H1 (cell line): Measurements from ENCODE around the gene MINPP1. TPM values are rescaled to one million over a fixed set of nuclear protein-coding genes. Genes with fewer than 3 reads are reported as not detected.

ENCODE experiments used
- CTCF ChIA-PET: fragments of 300-600 bp; sonication (Branson Sonifier 250); formaldehyde crosslinking; loops from one replicate; lab custom pipeline; 2021; ENCODE audit not compliant: partially characterized antibody; lab: Charles Lee
- POLR2A ChIA-PET: fragments of 300-600 bp; sonication (Branson Sonifier 250); formaldehyde crosslinking; loops from one replicate; lab custom pipeline; 2021; ENCODE audit warnings: inconsistent platforms; ENCODE audit not compliant: partially characterized antibody; lab: Charles Lee
- DNase-seq, 2 experiments: peaks; one replicate each; pipeline versions ENCODE4 v3.0.0 to v3.0.0-alpha.2; 2010 to 2022; ENCODE audit warnings: low spot score in 2 of 2, low read depth in 1 of 2, mixed read lengths in 1 of 2
- FAIRE-seq: peaks from 2 replicates; lab custom pipeline; 2011; peaks lifted over from hg19 to GRCh38; lab: Jason Lieb, UNC
- H2AFZ ChIP-seq: 2 replicates; pipeline ENCODE4 v1.8.1; 2012; ENCODE audit warnings: low read length, inconsistent platforms
- H2AK5ac ChIP-seq: 2 replicates; pipeline ENCODE4 v1.6.1; 2013; ENCODE audit warnings: low read depth, low read length
- H2BK120ac ChIP-seq: replicated peaks from 2 replicates; pipeline ENCODE3; 2013; ENCODE audit warnings: low read depth, low read length, inconsistent platforms
- H2BK12ac ChIP-seq: 2 replicates; pipeline ENCODE4 v1.6.1; 2013; ENCODE audit warnings: low read depth, low read length
- H2BK15ac ChIP-seq: 2 replicates; pipeline ENCODE4 v1.6.1; 2013; ENCODE audit warnings: low read length
- H2BK20ac ChIP-seq: 2 replicates; pipeline ENCODE4 v1.6.1; 2013; ENCODE audit warnings: low read length
- H2BK5ac ChIP-seq: 2 replicates; pipeline ENCODE4 v1.6.1; 2013; ENCODE audit warnings: low read depth, low read length
- H3K14ac ChIP-seq: 2 replicates; pipeline ENCODE4 v1.6.1; 2013; ENCODE audit warnings: inconsistent platforms; ENCODE audit not compliant: insufficient read length
- H3K18ac ChIP-seq: 2 replicates; pipeline ENCODE4 v1.6.1; 2013; ENCODE audit warnings: low read length; ENCODE audit errors: extremely low read depth
- H3K23ac ChIP-seq: 2 replicates; pipeline ENCODE4 v1.6.1; 2013; ENCODE audit warnings: inconsistent platforms; ENCODE audit not compliant: insufficient read length
- H3K23me2 ChIP-seq: 2 replicates; pipeline ENCODE4 v1.6.1; 2013; ENCODE audit warnings: low read depth, low read length
- H3K27ac ChIP-seq: 2 replicates; pipeline ENCODE4 v1.6.1; 2011; ENCODE audit warnings: low read depth, low read length, inconsistent platforms
- H3K27me3 ChIP-seq, 4 experiments: replicated peaks in 1 of 4; 1 replicate in 1 of 4; 2 replicates in 3 of 4; pipeline versions ENCODE4 v1.6.1 to v1.8.1; 2011 to 2013; ENCODE audit warnings: low read length in 3 of 4, mild to moderate bottlenecking in 3 of 4, inconsistent platforms in 2 of 4, mixed read lengths in 2 of 4, moderate library complexity in 1 of 4; ENCODE audit not compliant: control insufficient read depth in 3 of 4, insufficient read depth in 3 of 4; ENCODE audit errors: extremely low read depth in 1 of 4
- H3K36me3 ChIP-seq, 4 experiments: 2 replicates each; pipeline versions ENCODE4 v1.6.1 to v1.8.1; 2011 to 2013; ENCODE audit warnings: mild to moderate bottlenecking in 4 of 4, low read length in 3 of 4, moderate library complexity in 2 of 4, control low read depth in 1 of 4, inconsistent platforms in 1 of 4; ENCODE audit not compliant: insufficient read depth in 4 of 4, control insufficient read depth in 2 of 4
- H3K4ac ChIP-seq: replicated peaks from 2 replicates; pipeline ENCODE3; 2013; ENCODE audit warnings: low read length, low read depth, mixed read lengths, inconsistent platforms; ENCODE audit not compliant: insufficient read length
- H3K4me1 ChIP-seq, 4 experiments: replicated peaks in 1 of 4; 1 replicate in 1 of 4; 2 replicates in 3 of 4; pipeline versions ENCODE4 v1.6.1 to v1.8.1; 2011 to 2013; ENCODE audit warnings: low read length in 3 of 4, inconsistent platforms in 2 of 4, mixed read lengths in 1 of 4; ENCODE audit not compliant: insufficient read depth in 4 of 4, control insufficient read depth in 3 of 4
- H3K4me2 ChIP-seq, 2 experiments: 2 replicates each; pipeline versions ENCODE4 v1.6.1 to v1.8.1; 2011 to 2013; ENCODE audit warnings: low read depth in 2 of 2, low read length in 2 of 2, control low read depth in 1 of 2, inconsistent platforms in 1 of 2, mild to moderate bottlenecking in 1 of 2; ENCODE audit not compliant: insufficient read depth in 1 of 2
- H3K4me3 ChIP-seq, 4 experiments: fragments of 200-600, 300-600 bp in 1 of 4; sonication (generic), shearing (Covaris generic), sonication (Bioruptor Twin) in 1 of 4; 2 replicates each; pipeline versions ENCODE4 v1.5.1 to v1.8.1; 2011 to 2016; ENCODE audit warnings: low read length in 4 of 4, low read depth in 3 of 4, control low read depth in 2 of 4, inconsistent platforms in 2 of 4, mild to moderate bottlenecking in 2 of 4, mixed read lengths in 1 of 4, moderate library complexity in 1 of 4; ENCODE audit not compliant: insufficient read depth in 2 of 4; ENCODE audit errors: extremely low read depth in 1 of 4
- H3K56ac ChIP-seq: replicated peaks from 2 replicates; pipeline ENCODE3; 2013; ENCODE audit warnings: low read depth, mild to moderate bottlenecking, mixed read lengths, low read length, inconsistent platforms; ENCODE audit not compliant: insufficient read length
- H3K79me1 ChIP-seq: 2 replicates; pipeline ENCODE4 v1.6.1; 2013; ENCODE audit warnings: low read depth, low read length, control low read depth
- H3K79me2 ChIP-seq, 2 experiments: 2 replicates each; pipeline versions ENCODE4 v1.6.1 to v1.8.1; 2012 to 2013; ENCODE audit warnings: low read length in 2 of 2, mild to moderate bottlenecking in 2 of 2, inconsistent platforms in 1 of 2; ENCODE audit not compliant: insufficient read depth in 2 of 2, control insufficient read depth in 1 of 2
- H3K9ac ChIP-seq, 4 experiments: replicated peaks in 1 of 4; 1 replicate in 1 of 4; 2 replicates in 3 of 4; pipeline versions ENCODE4 v1.6.1 to v1.8.1; 2011 to 2013; ENCODE audit warnings: low read depth in 3 of 4, low read length in 3 of 4, control low read depth in 2 of 4, mild to moderate bottlenecking in 2 of 4, moderate library complexity in 2 of 4, inconsistent platforms in 1 of 4; ENCODE audit errors: extremely low read depth in 1 of 4
- H3K9me3 ChIP-seq, 2 experiments: 2 replicates each; pipeline versions ENCODE4 v1.6.1 to v1.8.1; 2012 to 2013; ENCODE audit warnings: mild to moderate bottlenecking in 2 of 2, moderate library complexity in 2 of 2, control low read depth in 1 of 2, inconsistent platforms in 1 of 2, low read depth in 1 of 2, low read length in 1 of 2, mixed read lengths in 1 of 2; ENCODE audit not compliant: insufficient read depth in 2 of 2
- H4K20me1 ChIP-seq, 2 experiments: replicated peaks in 1 of 2; 2 replicates each; pipeline versions ENCODE3 to v1.8.1; 2011 to 2013; ENCODE audit warnings: inconsistent platforms in 2 of 2, low read length in 2 of 2, mild to moderate bottlenecking in 1 of 2; ENCODE audit not compliant: insufficient read depth in 2 of 2, control insufficient read depth in 1 of 2
- H4K5ac ChIP-seq: 2 replicates; pipeline ENCODE4 v1.6.1; 2013; ENCODE audit warnings: low read length, low read depth, mixed read lengths, inconsistent platforms; ENCODE audit not compliant: insufficient read length
- H4K8ac ChIP-seq: 2 replicates; pipeline ENCODE4 v1.8.0; 2013; ENCODE audit warnings: mild to moderate bottlenecking, moderate library complexity, low read length, inconsistent platforms; ENCODE audit not compliant: insufficient read depth; ENCODE audit errors: extremely low read depth
- H4K91ac ChIP-seq: replicated peaks from 2 replicates; pipeline ENCODE3; 2013; ENCODE audit warnings: low read length, mixed read lengths, inconsistent platforms; ENCODE audit not compliant: insufficient read length
- CEBPB ChIP-seq: IDR thresholded peaks from 2 replicates; pipeline ENCODE4 v1.6.1; 2012; ENCODE audit warnings: low read depth, low read length
- CHD2 ChIP-seq: IDR thresholded peaks from 2 replicates; pipeline ENCODE4 v1.6.1; 2012; ENCODE audit warnings: low read length, improper control_type of control experiment
- EGR1 ChIP-seq: IDR thresholded peaks from 2 replicates; pipeline ENCODE4 v1.6.1; 2011; ENCODE audit warnings: low read depth, low read length, borderline replicate concordance
- HDAC2 ChIP-seq, 2 experiments: fragments of 300-600 bp in 1 of 2; sonication (generic) in 1 of 2; IDR thresholded peaks; 2 replicates each; pipeline ENCODE4 v1.6.1; 2011 to 2012; ENCODE audit warnings: low read depth in 2 of 2, low read length in 2 of 2, mild to moderate bottlenecking in 2 of 2, moderate library complexity in 2 of 2, borderline replicate concordance in 1 of 2, inconsistent platforms in 1 of 2
- HDAC6 ChIP-seq: IDR thresholded peaks from one replicate; pipeline ENCODE4 v1.7.1; 2012; ENCODE audit warnings: low read depth, mild to moderate bottlenecking, inconsistent platforms, low read length, moderate library complexity
- KDM5A ChIP-seq: fragments of 200-600 bp; IDR thresholded peaks from 2 replicates; pipeline ENCODE4 v1.7.1; 2012; ENCODE audit warnings: mild to moderate bottlenecking, low read length, inconsistent platforms, mixed read lengths
- RNF2 ChIP-seq: fragments of 200-900, 300-1000 bp; sonication (generic); IDR thresholded peaks from 2 replicates; pipeline ENCODE4 v1.7.1; 2016; ENCODE audit warnings: borderline replicate concordance, low read depth, mild to moderate bottlenecking, antibody characterized with exemption, low read length; ENCODE audit not compliant: poor library complexity, severe bottlenecking; ENCODE audit errors: missing control alignments
- SIX5 ChIP-seq: IDR thresholded peaks from 2 replicates; pipeline ENCODE4 v1.6.1; 2011; ENCODE audit warnings: mild to moderate bottlenecking, low read depth, low read length
- WGBS, 2 experiments: shearing (Covaris generic) in 1 of 2; methylation state at CpG; one replicate each; pipeline versions ENCODE4 v1.1.6 to v1.1.7; 2013 to 2015; ENCODE audit warnings: low lambda C conversion rate in 2 of 2, mixed read lengths in 2 of 2, inconsistent platforms in 1 of 2, low coverage in 1 of 2, missing lambda C conversion rate in 1 of 2; ENCODE audit not compliant: insufficient replicate concordance in 2 of 2, insufficient coverage in 1 of 2, insufficient read length in 1 of 2; ENCODE audit errors: extremely low coverage in 1 of 2, missing lambda C conversion rate in 1 of 2; 5-methylcytosine and 5-hydroxymethylcytosine counted together
- polyA plus RNA-seq, 7 experiments: library from polyadenylated mRNA; depleted of rRNA in 3 of 7; stranded (reverse) in 5 of 7; unstranded in 2 of 7; fragments of >200 nt in 5 of 7; fragments of 200-250 nt in 2 of 7; gene quantifications; 1 replicate in 5 of 7; 2 replicates in 1 of 7; 4 replicates in 1 of 7; pipeline versions ENCODE4 v1.2.1 to v1.2.3, GENCODE V29; 2011 to 2013; ENCODE audit warnings: missing spikeins in 2 of 7, mixed read lengths in 2 of 7
- total RNA-seq: library from RNA; stranded (reverse); fragmentation: NEBNext Ultra II Directional; extraction: Animal tissue kit (Norgen Biotek cat#: 25700); gene quantifications from 2 replicates; pipeline ENCODE4 v1.2.1, GENCODE V29; 2021

The MINPP1 gene
- total and polyA plus RNA-seq, 2 of the 8 experiments (the other 6 are each of a cell fraction or from before 2014, with no cell fraction given): 13.6 to 27.2 TPM

DNA sequence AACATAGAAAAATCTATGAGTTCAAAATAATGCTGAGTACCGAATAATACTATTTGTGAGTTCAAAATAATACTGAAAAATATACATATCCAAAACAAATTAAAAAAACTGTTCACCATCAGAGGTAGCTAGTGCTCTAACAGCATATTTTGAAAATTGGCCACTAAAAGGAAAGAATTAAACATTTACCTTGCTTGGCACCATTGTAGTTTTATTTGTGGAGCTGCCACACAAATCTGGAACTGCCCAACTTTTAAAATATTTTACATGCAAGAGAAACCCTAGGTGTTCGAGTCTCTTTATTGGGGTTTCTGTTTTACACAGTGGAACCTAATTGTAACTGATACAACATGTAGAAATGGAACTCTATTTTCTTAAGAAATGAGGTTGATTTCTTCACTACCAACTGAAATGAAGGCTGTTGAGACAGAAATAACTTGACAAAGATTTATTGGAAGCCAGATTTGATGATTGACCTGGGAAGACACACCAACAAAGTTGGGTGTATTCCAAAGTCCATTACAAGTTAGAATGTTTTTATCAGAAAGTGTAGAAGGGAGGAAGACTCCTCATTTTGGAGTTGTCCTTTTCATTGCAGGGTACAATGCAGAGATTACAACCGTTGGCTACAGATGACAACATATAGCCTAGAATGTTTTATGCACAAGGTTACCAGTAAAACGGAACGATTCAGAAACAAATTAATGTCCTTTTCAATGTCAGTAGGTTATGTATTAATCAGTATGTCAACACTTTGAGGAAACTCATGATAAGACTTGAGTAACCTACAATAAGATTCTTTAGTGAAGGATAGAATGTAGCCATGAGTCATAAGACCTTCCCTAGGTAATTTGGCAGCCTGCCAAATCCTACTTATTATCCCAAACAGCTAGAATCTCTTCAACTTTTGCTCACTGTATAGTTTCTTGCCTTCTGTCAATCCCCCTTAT, 81.1 kb downstream of the MINPP1 start:
- no peaks in the 10 kb centered on the region for H3K27me3 ChIP-seq
- POLR2A ChIA-PET: no interaction called here
- no peak overlapping the region for H3K14ac ChIP-seq
- no peak overlapping the region for H3K9ac ChIP-seq
- H3K4ac ChIP-seq: no peak overlapping the region
- no peak for FAIRE-seq
- H3K4me3 ChIP-seq: no peak overlapping the region
- no peak overlapping the region for H2BK120ac ChIP-seq
- no peak overlapping the region for H3K56ac ChIP-seq
- H3K4me1 ChIP-seq: no peaks in the 10 kb centered on the region
- no peaks in the 10 kb centered on the region for H3K9me3 ChIP-seq
- H4K8ac ChIP-seq: no peak overlapping the region
- H3K27ac ChIP-seq: no peak overlapping the region
- no peak overlapping the region for H3K18ac ChIP-seq
- no peak overlapping the region for H2BK5ac ChIP-seq
- no peak overlapping the region for H2BK20ac ChIP-seq
- no peak overlapping the region for H4K91ac ChIP-seq
- 90% methylated on average over 5 of the region's 5 CpGs; no CpG with 5 or more reads in 1 of the 2 experiments for whole genome bisulfite sequencing, 2 experiments
- H3K23me2 ChIP-seq: no peaks in the 10 kb centered on the region
- no peak overlapping the region for H2AFZ ChIP-seq
- CTCF ChIA-PET: interaction anchor here (1.9 kb wide), 1 partner anchor 8 kb away, joined by 4 read pairs; no protein-coding TSS in a partner anchor
- H4K20me1 ChIP-seq: no peaks in the 10 kb centered on the region
- H4K5ac ChIP-seq: no peak overlapping the region
- H2AK5ac ChIP-seq: no peak overlapping the region
- no peak overlapping the region for H2BK15ac ChIP-seq
- no peaks in the 10 kb centered on the region for H3K79me1 ChIP-seq
- H3K4me2 ChIP-seq: no peak overlapping the region
- no peak overlapping the region for H2BK12ac ChIP-seq
- DNase-seq: no peak
- TF ChIP-seq EGR1 (no peak), HDAC6 (no peak), CHD2 (no peak), HDAC2 (IDR thresholded peaks at IDR 0.05; ENCODE audit: borderline replicate concordance in 1 of 2, low read depth in 2 of 2, low read length in 2 of 2) (no peak), RNF2 (no peak), KDM5A (no peak), SIX5 (no peak), CEBPB (no peak)
- no peaks in the 10 kb centered on the region for H3K79me2 ChIP-seq
- H3K36me3 ChIP-seq: no peaks in the 10 kb centered on the region
- H3K23ac ChIP-seq: no peak overlapping the region
